Gastrocnemius medialis (tissue), 4 donors: ENCODE measurements around the gene PPEF2. TPM values are rescaled to one million over a fixed set of nuclear protein-coding genes. Genes with fewer than 3 reads are reported as not detected.

Experiments
- ATAC-seq, 2 donors: fragments of 150-250 bp; one replicate each; pipeline ENCODE4 v1.9.1; 2016
- DNase-seq, 2 donors: peaks; one replicate each; pipeline ENCODE4 v3.0.0-alpha.2; 2019
- H3K27ac ChIP-seq, 4 donors: fragments of 200-600 bp; sonication (generic); 1 replicate in 1 of 4; 2 replicates in 3 of 4; pipeline ENCODE4 v1.5.1; 2016 to 2018; ENCODE audit warnings: mild to moderate bottlenecking in 2 of 4, moderate library complexity in 1 of 4
- H3K27me3 ChIP-seq, 3 donors: fragments of 200-600 bp; sonication (generic) in 2 of 3; 1 replicate in 1 of 3; 2 replicates in 2 of 3; pipeline versions ENCODE4 v1.5.1 to v1.6.0; 2016 to 2019; ENCODE audit warnings: mild to moderate bottlenecking in 1 of 3, moderate library complexity in 1 of 3
- H3K36me3 ChIP-seq, 2 donors: fragments of 200-600 bp; sonication (generic) in 1 of 2; one replicate each; pipeline ENCODE4 v1.5.1; 2017 to 2018
- H3K4me1 ChIP-seq, 2 donors: fragments of 200-600 bp; sonication (generic) in 1 of 2; one replicate each; pipeline ENCODE4 v1.5.1; 2016 to 2017; ENCODE audit warnings: mild to moderate bottlenecking in 2 of 2
- H3K4me3 ChIP-seq, 4 donors: fragments of 200-600 bp; sonication (generic) in 3 of 4; 1 replicate in 1 of 4; 2 replicates in 3 of 4; pipeline ENCODE4 v1.5.1; 2016 to 2019; ENCODE audit warnings: mild to moderate bottlenecking in 2 of 4
- H3K9me3 ChIP-seq, 3 donors: fragments of 200-600 bp; sonication (generic) in 2 of 3; 1 replicate in 1 of 3; 2 replicates in 2 of 3; pipeline ENCODE4 v1.5.1; 2016 to 2019
- POLR2A ChIP-seq, 2 donors: fragments of 450-650 bp; IDR thresholded peaks; one replicate each; pipeline ENCODE4 v1.6.1; 2017; ENCODE audit warnings: antibody characterized with exemption in 2 of 2, mild to moderate bottlenecking in 2 of 2, moderate library complexity in 2 of 2
- in situ Hi-C, 4 donors: fragments of 200-750 bp; cut with MboI; loops; one replicate each; pipeline versions ENCODE4 v1.15.0 to v1.8.0; 2017; ENCODE audit warnings: low sequenced_read_pairs in 4 of 4
- intact Hi-C: fragments of 100-400 bp; cut with DNase I; formaldehyde crosslinking; loops from one replicate; pipeline ENCODE4 v1.15.1; 2023; ENCODE audit warnings: low total_unique reads
- total RNA-seq, 4 donors: library from RNA; depleted of rRNA; stranded (reverse); fragments of >200 nt; gene quantifications; one replicate each; pipeline versions ENCODE4 v1.1.0 to v1.2.3, GENCODE V29; 2016
- TF ChIP-seq, protein P1 (sequence below), 5 experiments: fragments of 450-650 bp in 3 of 5; fragments of 200-600 bp in 2 of 5; sonication (generic) in 2 of 5; IDR thresholded peaks in 4 of 5; conservative IDR thresholded peaks in 1 of 5; 1 replicate in 4 of 5; 2 replicates in 1 of 5; pipeline ENCODE4 v1.5.1; 2016 to 2019; ENCODE audit warnings: antibody characterized with exemption in 5 of 5, mild to moderate bottlenecking in 3 of 5, moderate library complexity in 3 of 5

PPEF2 gene
- total RNA-seq, 4 donors from 2014 or later: 0.13 TPM; not detected in 3

DNA sequence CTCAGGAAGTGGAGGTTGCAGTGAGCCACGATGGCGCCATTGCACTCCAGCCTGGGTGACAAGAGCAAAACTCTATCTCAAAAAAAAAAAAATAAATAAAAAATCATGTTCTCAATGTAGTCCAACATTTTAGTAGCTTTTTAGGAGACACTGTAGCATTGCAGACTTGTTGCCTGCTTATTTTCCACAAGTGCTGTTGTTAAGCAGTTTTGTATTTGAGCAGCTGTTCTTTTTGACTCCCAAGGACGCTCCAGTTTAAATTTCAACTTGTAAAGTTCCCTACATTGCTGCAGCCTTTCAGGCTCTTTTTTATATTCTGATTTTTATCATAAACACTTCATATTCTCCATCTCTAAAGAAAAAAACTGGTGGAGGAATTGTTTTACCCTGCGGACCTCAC, 83.1 kb downstream of the PPEF2 start:
- H3K27ac ChIP-seq: no peak overlapping the region
- no peak for TF ChIP-seq POLR2A (IDR thresholded peaks at IDR 0.05)
- TF ChIP-seq, protein P1, sequence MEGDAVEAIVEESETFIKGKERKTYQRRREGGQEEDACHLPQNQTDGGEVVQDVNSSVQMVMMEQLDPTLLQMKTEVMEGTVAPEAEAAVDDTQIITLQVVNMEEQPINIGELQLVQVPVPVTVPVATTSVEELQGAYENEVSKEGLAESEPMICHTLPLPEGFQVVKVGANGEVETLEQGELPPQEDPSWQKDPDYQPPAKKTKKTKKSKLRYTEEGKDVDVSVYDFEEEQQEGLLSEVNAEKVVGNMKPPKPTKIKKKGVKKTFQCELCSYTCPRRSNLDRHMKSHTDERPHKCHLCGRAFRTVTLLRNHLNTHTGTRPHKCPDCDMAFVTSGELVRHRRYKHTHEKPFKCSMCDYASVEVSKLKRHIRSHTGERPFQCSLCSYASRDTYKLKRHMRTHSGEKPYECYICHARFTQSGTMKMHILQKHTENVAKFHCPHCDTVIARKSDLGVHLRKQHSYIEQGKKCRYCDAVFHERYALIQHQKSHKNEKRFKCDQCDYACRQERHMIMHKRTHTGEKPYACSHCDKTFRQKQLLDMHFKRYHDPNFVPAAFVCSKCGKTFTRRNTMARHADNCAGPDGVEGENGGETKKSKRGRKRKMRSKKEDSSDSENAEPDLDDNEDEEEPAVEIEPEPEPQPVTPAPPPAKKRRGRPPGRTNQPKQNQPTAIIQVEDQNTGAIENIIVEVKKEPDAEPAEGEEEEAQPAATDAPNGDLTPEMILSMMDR (IDR thresholded peaks at IDR 0.05 in 4 of 5, conservative IDR thresholded peaks at IDR 0.05 in 1 of 5): no peak
- in situ Hi-C loops (loop anchor here in 1 of 4 donors (25.0 kb wide), 1 partner anchor 143 kb away; no protein-coding TSS in a partner anchor), intact Hi-C loops (loop anchor here (10.0 kb wide), 2 partner anchors 54 to 126 kb away; partner anchors contain the start of gene NAAA)
- H3K27me3 ChIP-seq: no peaks in the 10 kb centered on the region
- no peak for DNase-seq
- no peak for ATAC-seq
- H3K9me3 ChIP-seq: no peaks in the 10 kb centered on the region
- H3K36me3 ChIP-seq: peaks cover 0 to 23% of the 10 kb centered on the region in 2 donors
- H3K4me3 ChIP-seq: no peak overlapping the region
- H3K4me1 ChIP-seq: peaks cover 0 to 10% of the 10 kb centered on the region in 2 donors

DNA sequence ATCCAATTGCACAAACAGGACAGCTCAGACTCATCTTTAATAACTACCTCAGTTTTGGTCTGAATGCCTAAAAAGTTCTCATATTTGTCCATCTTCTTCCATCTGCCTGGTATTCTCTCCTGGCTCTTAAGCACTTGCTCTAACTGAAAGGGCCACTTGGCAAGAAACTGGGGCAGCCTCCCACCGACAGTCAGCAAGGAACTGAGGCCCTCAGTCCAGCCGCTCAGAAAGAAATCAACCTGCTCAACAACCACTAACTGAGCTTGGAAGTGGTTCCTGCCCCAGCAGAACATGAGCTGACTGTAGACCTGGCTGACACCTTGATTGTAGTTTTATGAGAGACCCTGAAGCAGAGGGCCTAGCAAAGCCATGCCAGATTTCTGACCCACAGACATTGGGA, 84.4 kb downstream of the PPEF2 start:
- ATAC-seq (no peak), DNase-seq (no peak)
- Histone ChIP-seq H3K9me3 (no peaks in the 10 kb centered on the region), H3K4me1 (peaks cover 0 to 10% of the 10 kb centered on the region in 2 donors), H3K36me3 (peaks cover 0 to 36% of the 10 kb centered on the region in 2 donors), H3K27ac (no peak overlapping the region), H3K4me3 (no peak overlapping the region), H3K27me3 (no peaks in the 10 kb centered on the region)
- intact Hi-C loops: loop anchor here (10.0 kb wide), 2 partner anchors 53 to 127 kb away; partner anchors contain the start of gene NAAA
- no peak for TF ChIP-seq POLR2A (IDR thresholded peaks at IDR 0.05)
- TF ChIP-seq, protein P1 (IDR thresholded peaks at IDR 0.05 in 4 of 5, conservative IDR thresholded peaks at IDR 0.05 in 1 of 5): no peak
- in situ Hi-C loops: loop anchor here in 1 of 4 donors (25.0 kb wide), 1 partner anchor 144 kb away; no protein-coding TSS in a partner anchor

Other genes starting within 250 kb of the PPEF2 start
- 100 to 1,000 TPM; 123 to 226 (median 132) TPM for gene G3BP2, start 229.0 kb downstream of the PPEF2 start, total RNA-seq
- gene USO1, start 177.9 kb downstream of the PPEF2 start, total RNA-seq: 100 to 1,000 TPM; 213 to 328 (median 254) TPM
- gene NAAA, start 38.6 kb upstream of the PPEF2 start, total RNA-seq: 10 to 100 TPM; 18.5 to 69.8 (median 42.3) TPM
- gene SDAD1, start 88.5 kb upstream of the PPEF2 start, total RNA-seq: 10 to 100 TPM; 23.5 to 46.0 (median 29.4) TPM
- 1 to 10 TPM in 1 of 4 donors, under 1 TPM in 2, not detected in 1; 0.40 to 1.6 (median 0.46) TPM for gene CXCL9, start 105.1 kb upstream of the PPEF2 start, total RNA-seq
- under 1 TPM in 1 of 4 donors, not detected in 3; 0.97 TPM for gene CXCL10, start 121.0 kb upstream of the PPEF2 start, total RNA-seq
- gene CXCL11, start 133.6 kb upstream of the PPEF2 start, total RNA-seq: not detected
- 10 to 100 TPM; 55.2 to 91.0 (median 83.4) TPM for gene ART3, start 172.3 kb upstream of the PPEF2 start, total RNA-seq
- gene NUP54, start 245.9 kb upstream of the PPEF2 start, total RNA-seq: 10 to 100 TPM; 15.7 to 22.8 (median 20.0) TPM